ENCODE data around the gene OPN5. TPM values are rescaled to one million over a fixed set of nuclear protein-coding genes. Genes with fewer than 3 reads are reported as not detected.

The OPN5 gene
- polyA plus RNA-seq, 3 donors from 2014 or later, result not detected

DNA sequence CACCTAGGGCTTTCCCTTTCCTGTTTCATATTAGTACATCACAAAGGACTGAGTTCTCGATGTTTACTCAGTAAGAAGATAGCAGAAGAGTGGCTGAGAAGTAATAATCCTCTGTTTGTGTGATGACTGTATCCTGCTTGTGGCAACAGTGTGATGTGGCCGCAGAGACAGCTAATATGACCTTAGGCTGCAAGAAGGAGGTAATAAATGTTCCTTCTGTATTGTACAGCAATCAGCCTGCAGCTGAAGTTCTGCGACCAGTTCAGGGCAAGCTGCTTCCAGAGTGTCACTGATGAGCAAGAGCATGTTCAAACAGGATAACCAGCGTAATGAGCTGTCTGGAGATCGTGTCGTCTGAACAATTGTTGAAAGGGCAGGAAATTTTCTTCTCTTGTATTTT, 70.9 kb downstream of the OPN5 start:
- H3K27ac Mint-ChIP-seq, result no peak overlapping the region
- H3K27me3 Mint-ChIP-seq (ENCODE audit: low read depth in 3 of 3), result peaks cover 0 to 3% (median 2%) of the 10 kb centered on the region in 3 donors
- H3K4me3 Mint-ChIP-seq, result no peak overlapping the region
- no peak for DNase-seq
- no peaks in the 10 kb centered on the region for H3K4me1 Mint-ChIP-seq
- H3K9me3 Mint-ChIP-seq, result peaks cover 0 to 2% (median 0%) of the 10 kb centered on the region in 6 donors
- no peaks in the 10 kb centered on the region for H3K36me3 Mint-ChIP-seq

- DNase-seq, result no peak
- no peak overlapping the region for H3K4me3 Mint-ChIP-seq
- no peak overlapping the region for H3K27ac Mint-ChIP-seq
- no peaks in the 10 kb centered on the region for H3K36me3 Mint-ChIP-seq
- H3K4me1 Mint-ChIP-seq, result no peaks in the 10 kb centered on the region
- peaks cover 0 to 3% (median 2%) of the 10 kb centered on the region in 3 donors for H3K27me3 Mint-ChIP-seq (ENCODE audit: low read depth in 3 of 3)
- peaks cover 0 to 2% (median 0%) of the 10 kb centered on the region in 6 donors for H3K9me3 Mint-ChIP-seq
Observed at GRCh38 chr6:47853766-47854165, 71.9 kb downstream of the OPN5 start.

DNA sequence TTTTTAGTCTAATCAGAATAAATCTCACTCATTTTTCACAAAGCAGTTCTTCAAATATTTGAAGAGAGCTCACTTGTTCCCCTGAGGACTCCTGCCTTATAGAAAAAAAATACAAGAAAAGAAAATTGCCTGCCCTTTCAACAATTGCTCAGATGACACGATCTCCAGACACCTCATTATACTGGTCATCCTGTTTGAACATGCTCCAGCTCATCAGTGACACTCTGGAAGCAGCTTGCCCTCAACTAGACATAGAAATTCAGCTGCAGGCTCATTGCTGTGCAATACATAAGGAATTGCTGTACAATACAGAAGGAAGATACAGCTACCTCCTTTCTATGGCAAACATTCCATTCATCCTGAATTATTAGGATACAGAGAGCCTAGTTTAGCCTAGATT, 73.1 kb downstream of the OPN5 start:
- H3K4me3 Mint-ChIP-seq, result no peak overlapping the region
- no peaks in the 10 kb centered on the region for H3K36me3 Mint-ChIP-seq
- H3K9me3 Mint-ChIP-seq, result peaks cover 0 to 2% (median 0%) of the 10 kb centered on the region in 6 donors
- no peaks in the 10 kb centered on the region for H3K4me1 Mint-ChIP-seq
- DNase-seq, result no peak
- H3K27ac Mint-ChIP-seq, result no peak overlapping the region
- peaks cover 0 to 3% (median 0%) of the 10 kb centered on the region in 3 donors for H3K27me3 Mint-ChIP-seq (ENCODE audit: low read depth in 3 of 3)

GRCh38 chr6:47859175-47859574, 77.3 kb downstream of the OPN5 start:
- Mint-ChIP-seq H3K27ac (no peak overlapping the region), H3K9me3 (peaks cover 0 to 4% (median 0%) of the 10 kb centered on the region in 6 donors), H3K36me3 (no peaks in the 10 kb centered on the region), H3K4me1 (no peaks in the 10 kb centered on the region), H3K27me3 (ENCODE audit: low read depth in 3 of 3) (no peaks in the 10 kb centered on the region), H3K4me3 (no peak overlapping the region)
- DNase-seq, result no peak

DNA sequence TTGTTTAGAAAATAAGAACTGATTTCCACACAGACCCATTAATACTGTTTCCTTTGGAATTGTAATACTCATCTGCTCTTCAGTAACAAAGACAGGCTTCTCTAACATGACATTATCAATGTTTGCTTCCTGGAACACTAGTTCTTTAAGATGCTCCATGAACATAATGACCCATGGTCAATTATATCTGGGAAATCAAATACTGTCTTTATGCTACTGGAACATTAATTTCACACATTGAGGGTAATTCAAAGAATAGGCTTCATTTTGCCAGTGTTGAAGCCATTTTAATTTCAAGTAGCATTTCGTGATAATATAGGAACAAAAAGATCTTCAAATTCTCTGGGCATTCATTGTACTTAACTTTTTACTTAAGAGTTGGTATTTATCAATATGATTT, 80.9 kb downstream of the OPN5 start:
- Mint-ChIP-seq H3K4me3 (no peak overlapping the region), H3K9me3 (peaks cover 0 to 2% (median 0%) of the 10 kb centered on the region in 6 donors), H3K36me3 (no peaks in the 10 kb centered on the region), H3K27me3 (ENCODE audit: low read depth in 3 of 3) (no peaks in the 10 kb centered on the region), H3K27ac (no peak overlapping the region), H3K4me1 (no peaks in the 10 kb centered on the region)
- no peak for DNase-seq

- Mint-ChIP-seq H3K36me3 (no peaks in the 10 kb centered on the region), H3K4me1 (no peaks in the 10 kb centered on the region), H3K27me3 (ENCODE audit: low read depth in 3 of 3) (no peaks in the 10 kb centered on the region), H3K4me3 (no peak overlapping the region), H3K27ac (no peak overlapping the region), H3K9me3 (peaks cover 0 to 2% (median 0%) of the 10 kb centered on the region in 6 donors)
- no peak for DNase-seq
Observed at GRCh38 chr6:47865206-47865605, 83.4 kb downstream of the OPN5 start.

DNA sequence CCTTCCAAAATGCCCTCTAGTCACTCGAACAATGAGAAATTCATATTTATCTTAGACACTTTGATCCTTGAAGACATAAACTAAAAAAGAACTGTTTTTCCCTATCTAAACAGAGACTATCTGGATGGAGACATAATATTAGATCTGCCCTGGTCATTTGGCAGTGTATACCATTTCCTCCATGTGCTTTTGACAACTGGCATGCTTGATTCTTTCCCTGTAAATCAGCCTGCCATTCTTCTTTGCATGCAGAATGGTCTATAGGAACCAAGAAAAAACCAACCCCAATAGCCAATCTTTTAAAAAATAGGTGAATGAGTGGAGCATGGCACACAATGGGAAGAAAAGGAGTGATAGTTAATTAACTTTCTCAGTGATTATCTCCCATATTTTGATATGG, 93.8 kb downstream of the OPN5 start:
- Mint-ChIP-seq H3K27ac (no peak overlapping the region), H3K4me1 (no peaks in the 10 kb centered on the region), H3K36me3 (no peaks in the 10 kb centered on the region), H3K9me3 (no peaks in the 10 kb centered on the region), H3K27me3 (ENCODE audit: low read depth in 3 of 3) (peaks cover 0 to 2% (median 0%) of the 10 kb centered on the region in 3 donors), H3K4me3 (no peak overlapping the region)
- no peak for DNase-seq

Other genes starting within 250 kb of the OPN5 start
- gene ADGRF4, start 83.5 kb upstream of the OPN5 start, polyA plus RNA-seq, result not detected

All from immature natural killer cell (primary cell).